Activated CD8-positive, alpha-beta memory T cell treated with anti-CD3 and anti-CD28 coated beads for 1 hour (primary cell): Measurements from ENCODE around the gene ATG7.
"Not testable (repeated sequence)": the region's sequence is repeated elsewhere in the genome, so short reads cannot be mapped to it uniquely, and the experiment has no call there.

Experiments used
- DNase-seq, 2 donors: peaks; one replicate each; pipeline ENCODE4 v3.0.0-alpha.2; 2020; ENCODE audit warnings: low read depth in 1 of 2; ENCODE audit errors: extremely low read depth in 1 of 2

The ATG7 gene

DNA sequence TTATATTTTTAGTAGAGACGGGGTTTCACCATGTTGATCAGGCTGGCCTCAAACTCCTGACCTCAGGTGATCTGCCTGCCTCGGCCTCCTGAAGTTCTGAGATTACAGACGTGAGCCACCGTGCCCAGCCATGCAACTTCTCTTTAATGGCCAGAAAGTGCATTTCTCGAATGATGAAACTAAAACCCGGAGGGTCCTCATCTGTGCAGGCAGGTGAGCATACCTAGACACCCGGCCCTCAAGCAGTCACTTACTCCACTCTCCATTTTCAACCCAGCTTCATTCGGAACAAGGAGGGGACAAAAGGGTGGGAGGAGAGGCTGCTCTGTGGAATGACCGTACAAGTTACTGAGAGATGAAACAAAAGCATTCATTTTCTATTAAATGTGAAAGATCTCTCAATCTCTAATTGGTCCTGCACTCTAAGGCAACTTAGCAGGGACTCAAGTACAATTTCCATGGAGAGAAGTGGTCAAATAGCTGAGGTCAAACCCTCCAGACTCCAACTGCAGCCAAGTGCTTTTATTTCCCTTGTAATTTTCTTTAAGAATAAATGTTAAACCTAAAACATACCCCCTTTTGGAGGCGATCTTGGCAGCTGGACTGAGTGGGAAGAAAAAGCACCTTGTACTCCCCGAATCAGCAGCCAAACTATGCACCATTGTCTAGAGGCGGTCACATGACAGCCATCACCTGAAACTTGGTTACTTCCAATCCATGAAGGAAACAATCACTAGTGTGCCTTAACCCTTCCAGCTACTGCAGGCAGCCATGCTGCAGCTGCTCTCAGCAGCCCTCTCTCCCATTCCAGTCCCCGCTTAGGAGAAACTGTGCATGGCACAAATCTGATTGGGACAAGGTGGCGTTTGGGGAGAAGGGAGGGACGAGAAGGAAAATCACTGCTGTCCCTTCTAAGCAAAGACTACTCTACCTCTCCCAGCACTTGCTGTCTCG lies 309.3 kb downstream of the ATG7 start:
- DNase-seq, result no peak

DNA sequence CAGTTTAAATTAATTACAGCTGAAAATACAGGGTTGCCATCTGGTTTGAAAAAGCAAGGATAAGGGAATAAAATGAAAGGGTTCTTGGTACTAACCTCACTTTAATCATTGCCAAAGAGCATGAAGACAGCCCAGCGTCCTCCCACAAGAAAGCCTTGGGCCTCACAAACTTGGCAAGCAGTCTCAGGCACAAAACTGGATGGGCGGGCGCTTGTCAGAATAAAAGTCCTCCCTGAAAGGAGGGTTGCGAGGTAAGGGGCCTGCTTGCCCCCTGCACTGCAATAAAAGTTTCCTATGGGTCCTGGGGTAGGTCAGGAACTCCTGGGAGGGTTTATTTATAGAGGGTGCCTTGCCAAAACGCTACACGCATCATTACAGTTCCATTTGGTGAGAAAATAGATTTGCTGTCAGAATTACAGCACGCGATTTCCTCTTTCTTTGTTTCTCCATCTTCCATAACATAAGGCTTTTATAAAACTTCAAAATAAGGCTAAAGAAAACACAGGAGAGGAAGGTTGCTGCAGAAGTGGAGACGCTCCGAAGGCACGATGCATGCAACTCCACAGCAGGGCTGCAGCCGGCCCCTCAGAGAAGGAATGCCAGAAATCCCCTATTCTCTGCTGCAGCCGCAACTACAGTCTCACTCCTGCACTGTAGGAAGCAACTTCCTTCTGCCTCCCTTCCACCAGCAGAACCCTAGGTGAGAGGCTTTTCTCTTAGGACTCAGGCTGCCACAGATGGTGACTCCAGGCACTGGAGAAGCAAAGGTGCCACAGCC lies 310.2 kb downstream of the ATG7 start:
- no peak for DNase-seq

GRCh38 chr3:11583235-11583634 lies 311.0 kb downstream of the ATG7 start:
- no peak for DNase-seq

GRCh38 chr3:11583638-11584046 lies 311.4 kb downstream of the ATG7 start:
- no peak for DNase-seq

GRCh38 chr3:11584570-11584969 lies 312.4 kb downstream of the ATG7 start:
- no peak for DNase-seq

GRCh38 chr3:11587766-11588165 lies 315.6 kb downstream of the ATG7 start:
- no peak for DNase-seq

- DNase-seq, result no peak
Observed at GRCh38 chr3:11588338-11588737, 316.1 kb downstream of the ATG7 start.

- no peak for DNase-seq
Observed at GRCh38 chr3:11588755-11589154, 316.6 kb downstream of the ATG7 start.

GRCh38 chr3:11589706-11590105 lies 317.5 kb downstream of the ATG7 start:
- no peak for DNase-seq

- DNase-seq, result no peak
Observed at GRCh38 chr3:11591002-11591355, 318.8 kb downstream of the ATG7 start.

DNA sequence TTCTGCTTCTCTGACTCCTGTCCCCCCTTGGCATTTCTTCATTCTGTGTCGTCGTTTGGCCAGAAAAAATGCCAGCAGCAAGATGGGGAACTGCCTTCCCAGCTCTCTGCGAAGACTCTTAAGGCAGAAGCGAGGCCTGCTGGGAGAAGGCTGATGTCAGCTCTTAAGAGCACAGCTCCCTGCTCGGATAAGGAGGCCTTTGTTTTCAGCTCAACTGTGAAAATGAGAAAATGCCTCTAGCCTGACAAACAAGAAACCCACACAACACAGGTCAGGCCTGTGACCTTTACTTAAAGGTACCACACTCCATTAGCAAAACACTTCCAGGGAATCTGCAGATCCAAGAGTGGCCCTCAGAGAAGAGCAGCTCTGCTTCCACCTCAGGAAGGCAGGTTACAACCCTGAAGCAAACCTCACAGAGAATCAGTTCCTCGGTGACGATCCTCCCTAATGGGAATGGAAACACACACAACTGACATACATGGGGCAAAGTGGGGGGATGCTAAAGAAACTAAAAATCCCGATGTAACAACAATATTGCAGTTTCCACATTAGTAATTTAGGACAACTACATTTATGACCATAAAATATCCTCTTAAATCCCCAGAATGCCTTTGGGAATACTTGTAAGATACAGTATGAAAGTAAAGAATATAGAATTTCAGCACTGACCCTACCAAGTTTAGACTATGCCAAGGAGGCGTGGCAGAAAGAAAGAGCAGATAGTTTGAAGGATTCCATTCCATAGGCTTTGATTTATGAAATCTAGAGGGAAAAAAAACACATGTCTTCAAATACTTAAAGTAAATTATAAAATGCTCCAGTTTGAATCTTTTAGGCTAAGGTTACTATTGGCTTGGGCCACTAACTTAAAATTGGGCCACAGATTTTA lies 319.4 kb downstream of the ATG7 start:
- DNase-seq, result no peak

DNA sequence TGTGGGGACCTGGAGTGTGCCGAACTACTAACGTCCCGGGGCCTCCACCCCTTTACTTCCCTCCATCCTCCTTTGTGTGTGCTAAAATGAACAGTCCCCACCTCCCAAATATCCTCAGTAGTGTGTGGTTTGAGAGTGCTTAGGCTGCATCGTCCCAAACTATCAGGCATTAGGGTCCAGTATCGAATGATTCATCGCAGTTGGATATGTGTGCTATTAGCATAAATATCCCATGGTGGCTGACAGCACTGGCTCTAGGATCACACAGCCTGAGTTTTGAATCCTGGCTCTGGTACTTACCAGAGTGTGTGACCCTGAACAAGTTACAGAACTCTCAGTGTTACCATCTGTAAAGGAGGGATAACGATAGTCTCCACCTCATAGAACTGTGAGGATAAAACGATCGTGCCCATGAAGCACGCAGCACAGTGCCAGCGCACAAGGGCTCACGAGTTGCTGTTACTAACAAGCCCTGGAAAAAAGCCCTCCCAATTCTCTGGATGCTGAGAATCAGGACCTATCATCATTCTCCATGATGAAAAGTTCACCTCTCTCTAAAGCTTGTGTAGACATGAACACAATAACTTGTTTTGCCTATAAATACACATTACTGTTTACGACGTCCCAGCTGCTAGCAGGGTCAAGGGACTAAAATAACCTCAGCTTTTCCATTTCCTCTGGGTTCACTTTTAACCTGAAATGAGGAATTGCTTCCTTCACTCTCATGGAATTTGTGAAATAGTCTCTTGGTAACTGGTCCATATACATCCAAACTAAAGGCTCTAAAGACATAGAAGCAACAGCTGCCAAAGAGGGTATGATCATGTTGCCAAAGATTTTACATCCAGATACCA lies 320.5 kb downstream of the ATG7 start:
- DNase-seq, result no peak

GRCh38 chr3:11593318-11594034 lies 321.3 kb downstream of the ATG7 start:
- no peak for DNase-seq

DNA sequence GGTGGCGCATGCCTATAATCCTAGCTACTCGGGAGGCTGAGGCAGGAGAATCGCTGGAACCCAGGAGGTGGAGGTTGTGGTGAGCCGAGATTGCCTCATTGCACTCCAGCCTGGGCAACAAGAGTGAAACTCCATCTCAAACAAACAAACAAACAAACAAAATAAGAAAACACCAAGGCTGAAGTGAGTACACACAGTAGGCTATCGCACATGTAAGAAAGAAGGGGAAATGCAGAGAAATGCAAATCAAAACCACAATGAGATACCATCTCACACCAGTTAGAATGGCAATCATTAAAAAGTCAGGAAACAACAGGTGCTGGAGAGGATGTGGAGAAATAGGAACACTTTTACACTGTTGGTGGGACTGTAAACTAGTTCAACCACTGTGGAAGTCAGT lies 322.8 kb downstream of the ATG7 start:
- not testable (repeated sequence) for DNase-seq

DNA sequence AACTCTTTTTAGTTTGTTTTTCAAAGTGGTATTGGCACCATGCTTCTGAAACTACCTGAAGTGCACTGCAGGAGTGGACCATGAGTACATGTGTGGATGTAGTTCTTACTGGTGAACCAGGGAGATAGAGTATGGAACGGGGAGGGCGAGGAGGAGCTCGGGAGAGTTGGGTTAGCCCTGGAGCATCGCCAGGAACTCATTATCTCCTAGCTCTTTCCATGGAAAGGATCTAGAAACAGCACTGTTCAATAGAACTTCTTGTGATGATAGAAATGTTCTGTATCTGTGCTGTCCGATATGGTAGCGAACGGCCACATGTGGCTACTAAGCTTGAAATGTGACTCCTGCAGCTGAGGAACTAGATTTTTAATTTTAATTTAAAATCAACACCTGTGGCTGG lies 324.2 kb downstream of the ATG7 start:
- DNase-seq, result no peak

- DNase-seq, result no peak
Observed at GRCh38 chr3:11600501-11601282, 328.5 kb downstream of the ATG7 start.

DNA sequence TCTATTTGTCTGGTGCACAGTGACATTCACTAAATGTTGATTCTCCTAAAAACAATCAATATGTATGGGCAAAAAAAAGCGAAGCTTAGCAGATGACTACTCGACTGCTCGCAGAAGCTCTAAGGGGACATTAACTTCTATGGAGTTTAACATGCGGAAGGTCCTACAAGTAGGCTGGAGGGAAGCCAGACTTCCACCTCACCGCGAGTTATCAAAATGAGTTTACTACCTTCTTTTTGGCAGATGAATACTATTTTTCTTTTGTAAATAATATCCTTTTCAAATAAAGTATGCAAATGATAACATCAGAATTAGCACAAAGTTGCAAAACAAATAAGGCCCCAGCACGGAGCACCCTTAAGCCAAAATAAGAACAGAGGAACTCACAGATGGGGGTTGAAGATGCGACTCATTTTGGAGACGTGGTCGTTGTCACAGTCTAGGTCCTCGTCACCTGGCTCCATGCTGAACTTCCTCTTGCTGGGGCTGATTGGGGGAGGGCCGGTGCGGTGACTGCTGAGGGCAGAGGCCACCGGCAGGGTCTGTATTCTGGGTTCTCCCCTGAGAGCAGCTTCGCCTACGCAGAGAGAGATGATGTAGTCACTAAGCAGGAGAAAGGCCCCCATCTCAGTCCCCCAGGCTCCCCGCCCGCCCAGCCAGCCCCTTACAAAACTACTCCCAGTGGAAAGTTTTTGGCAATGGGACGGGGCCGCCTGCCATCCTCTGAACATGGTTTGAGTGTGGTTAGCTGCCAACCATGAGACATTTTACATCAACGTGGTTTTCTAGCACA lies 329.4 kb downstream of the ATG7 start:
- DNase-seq, result no peak
